Astrocyte (in vitro differentiated cells and primary cell): Measurements from ENCODE around the gene CYB5B. TPM values are rescaled to one million over a fixed set of nuclear protein-coding genes. Genes with fewer than 3 reads are reported as not detected.

Source experiments
- DNase-seq: peaks from one replicate; pipeline ENCODE4 v3.0.0-alpha.2; 2010; ENCODE audit warnings: low read depth
- FAIRE-seq: peaks from 2 replicates; lab custom pipeline; 2011; peaks lifted over from hg19 to GRCh38; lab: Jason Lieb, UNC
- H2AFZ ChIP-seq: 2 replicates; pipeline ENCODE4 v1.6.0; 2012; ENCODE audit warnings: low read depth, low read length, inconsistent platforms
- H3K27ac ChIP-seq: 2 replicates; pipeline ENCODE4 v1.5.1; 2011; ENCODE audit warnings: low read depth, low read length, inconsistent platforms
- H3K27me3 ChIP-seq: 2 replicates; pipeline ENCODE4 v1.6.0; 2011; ENCODE audit warnings: low read length, inconsistent platforms; ENCODE audit not compliant: insufficient read depth
- H3K36me3 ChIP-seq: 2 replicates; pipeline ENCODE4 v1.5.1; 2011; ENCODE audit warnings: low read length, inconsistent platforms; ENCODE audit not compliant: insufficient read depth
- H3K4me1 ChIP-seq: 2 replicates; pipeline ENCODE4 v1.5.1; 2011; ENCODE audit warnings: low read length, inconsistent platforms; ENCODE audit not compliant: insufficient read depth
- H3K4me2 ChIP-seq: 2 replicates; pipeline ENCODE4 v1.6.0; 2012; ENCODE audit warnings: low read length, inconsistent platforms
- H3K4me3 ChIP-seq: 2 replicates; pipeline ENCODE4 v1.5.1; 2011; ENCODE audit warnings: low read depth, mild to moderate bottlenecking, low read length, inconsistent platforms; ENCODE audit not compliant: insufficient read depth
- H3K79me2 ChIP-seq: 2 replicates; pipeline ENCODE4 v1.6.0; 2012; ENCODE audit warnings: mild to moderate bottlenecking, low read length, inconsistent platforms; ENCODE audit not compliant: insufficient read depth
- H3K9ac ChIP-seq: 2 replicates; pipeline ENCODE4 v1.6.0; 2012; ENCODE audit warnings: mild to moderate bottlenecking, low read length, inconsistent platforms
- H3K9me3 ChIP-seq: 2 replicates; pipeline ENCODE4 v1.5.1; 2012; ENCODE audit warnings: low read depth, mild to moderate bottlenecking, low read length, inconsistent platforms; ENCODE audit not compliant: insufficient read depth
- H4K20me1 ChIP-seq: 2 replicates; pipeline ENCODE4 v1.6.0; 2012; ENCODE audit warnings: low read length, inconsistent platforms; ENCODE audit not compliant: insufficient read depth
- H3K27ac Mint-ChIP-seq: one replicate; pipeline ENCODE4 v1.8.0; 2021; ENCODE audit warnings: mild to moderate bottlenecking, mixed read lengths; ENCODE audit not compliant: unreplicated experiment
- H3K27me3 Mint-ChIP-seq: one replicate; pipeline ENCODE4 v1.8.0; 2021; ENCODE audit warnings: low read depth, mixed read lengths; ENCODE audit not compliant: unreplicated experiment
- H3K36me3 Mint-ChIP-seq: one replicate; pipeline ENCODE4 v1.8.0; 2021; ENCODE audit warnings: low read depth, mixed read lengths; ENCODE audit not compliant: unreplicated experiment
- H3K4me1 Mint-ChIP-seq: one replicate; pipeline ENCODE4 v1.8.0; 2021; ENCODE audit warnings: low read depth, mixed read lengths; ENCODE audit not compliant: unreplicated experiment
- H3K4me3 Mint-ChIP-seq: one replicate; pipeline ENCODE4 v1.8.0; 2021; ENCODE audit warnings: mild to moderate bottlenecking, moderate library complexity, mixed read lengths; ENCODE audit not compliant: unreplicated experiment
- H3K9me3 Mint-ChIP-seq: one replicate; pipeline ENCODE4 v1.8.0; 2021; ENCODE audit warnings: mild to moderate bottlenecking, mixed read lengths; ENCODE audit not compliant: unreplicated experiment
- EZH2 ChIP-seq: IDR thresholded peaks from 2 replicates; pipeline ENCODE4 v1.6.1; 2012; ENCODE audit warnings: mild to moderate bottlenecking, low read length, inconsistent platforms; ENCODE audit not compliant: insufficient read depth
- total RNA-seq: library from RNA; stranded (reverse); gene quantifications from 2 replicates; pipeline ENCODE4 v1.2.1, GENCODE V29; 2021
- TF ChIP-seq, protein P1 (sequence below): IDR thresholded peaks from 2 replicates; pipeline ENCODE4 v1.5.1; 2011; ENCODE audit warnings: low read depth, mild to moderate bottlenecking, inconsistent platforms, low read length, moderate library complexity; ENCODE audit not compliant: insufficient read depth

CYB5B gene
- total RNA-seq, 1 donor from 2014 or later = 149 TPM

DNA sequence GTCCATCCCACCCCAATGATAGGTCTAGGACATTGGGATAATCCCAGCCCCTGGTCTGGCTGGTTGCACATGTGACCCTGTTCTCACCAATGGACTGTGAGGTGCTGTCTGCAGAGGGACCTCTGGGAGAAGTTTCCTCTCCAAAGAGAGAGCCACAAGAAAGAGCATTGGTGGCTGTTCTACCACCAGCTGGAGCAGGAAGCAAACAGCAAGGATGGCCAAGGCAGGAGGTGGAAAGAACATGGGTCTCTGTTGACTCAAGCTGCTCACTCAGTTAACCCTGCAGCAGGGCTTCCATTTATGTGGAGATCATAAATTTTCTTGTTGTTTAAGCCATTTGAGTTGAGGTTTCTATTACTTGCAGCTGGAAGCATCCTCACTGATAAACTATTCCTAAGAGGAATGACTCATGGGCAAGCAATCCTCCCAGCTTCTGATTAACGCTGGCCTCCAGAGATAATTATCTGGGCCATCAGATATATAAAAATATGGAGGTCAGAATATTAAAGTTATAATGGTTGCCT, 52.6 kb downstream of the CYB5B start:
- Histone ChIP-seq H3K27me3 (no peaks in the 10 kb centered on the region), H3K4me1 (peaks cover 14% of the 10 kb centered on the region), H4K20me1 (no peaks in the 10 kb centered on the region), H3K9me3 (no peaks in the 10 kb centered on the region), H3K4me3 (no peak overlapping the region), H2AFZ (no peak overlapping the region), H3K36me3 (no peaks in the 10 kb centered on the region), H3K4me2 (peak overlapping the region; percentile 31), H3K27ac (no peak overlapping the region), H3K79me2 (no peaks in the 10 kb centered on the region), H3K9ac (no peak overlapping the region)
- peak; percentile 90 for DNase-seq
- Mint-ChIP-seq H3K27ac (peak overlapping the region; percentile 92), H3K27me3 (no peaks in the 10 kb centered on the region), H3K4me3 (peak overlapping the region; percentile 8), H3K36me3 (peaks cover 6% of the 10 kb centered on the region), H3K4me1 (peaks cover 7% of the 10 kb centered on the region), H3K9me3 (peaks cover 3% of the 10 kb centered on the region)
- TF ChIP-seq, protein P1, sequence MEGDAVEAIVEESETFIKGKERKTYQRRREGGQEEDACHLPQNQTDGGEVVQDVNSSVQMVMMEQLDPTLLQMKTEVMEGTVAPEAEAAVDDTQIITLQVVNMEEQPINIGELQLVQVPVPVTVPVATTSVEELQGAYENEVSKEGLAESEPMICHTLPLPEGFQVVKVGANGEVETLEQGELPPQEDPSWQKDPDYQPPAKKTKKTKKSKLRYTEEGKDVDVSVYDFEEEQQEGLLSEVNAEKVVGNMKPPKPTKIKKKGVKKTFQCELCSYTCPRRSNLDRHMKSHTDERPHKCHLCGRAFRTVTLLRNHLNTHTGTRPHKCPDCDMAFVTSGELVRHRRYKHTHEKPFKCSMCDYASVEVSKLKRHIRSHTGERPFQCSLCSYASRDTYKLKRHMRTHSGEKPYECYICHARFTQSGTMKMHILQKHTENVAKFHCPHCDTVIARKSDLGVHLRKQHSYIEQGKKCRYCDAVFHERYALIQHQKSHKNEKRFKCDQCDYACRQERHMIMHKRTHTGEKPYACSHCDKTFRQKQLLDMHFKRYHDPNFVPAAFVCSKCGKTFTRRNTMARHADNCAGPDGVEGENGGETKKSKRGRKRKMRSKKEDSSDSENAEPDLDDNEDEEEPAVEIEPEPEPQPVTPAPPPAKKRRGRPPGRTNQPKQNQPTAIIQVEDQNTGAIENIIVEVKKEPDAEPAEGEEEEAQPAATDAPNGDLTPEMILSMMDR = no peak
- TF ChIP-seq EZH2 = no peak
- peak; percentile 17 for FAIRE-seq

DNA sequence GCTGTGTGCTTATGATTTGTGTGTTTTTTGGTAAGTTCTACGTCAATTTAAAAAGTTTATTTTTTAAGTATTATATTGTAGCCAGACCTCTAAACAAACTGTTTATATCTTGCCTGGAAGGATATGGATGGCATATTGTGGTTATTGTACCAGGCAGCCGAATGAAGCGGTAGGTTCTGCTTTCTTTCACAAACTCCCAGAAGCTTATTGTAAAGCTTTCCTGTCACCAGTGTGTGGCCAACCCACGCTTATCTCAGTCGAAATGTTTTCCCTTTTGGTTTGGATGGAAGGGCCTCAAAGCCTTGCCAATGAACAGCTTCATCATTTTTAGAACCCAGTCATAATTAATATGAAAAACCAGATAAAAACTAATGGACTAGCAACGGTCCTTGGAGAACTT, 53.1 kb downstream of the CYB5B start:
- peak overlapping the region; percentile 31 for H3K4me2 ChIP-seq
- no peaks in the 10 kb centered on the region for H3K27me3 ChIP-seq
- no peak overlapping the region for H2AFZ ChIP-seq
- Mint-ChIP-seq H3K36me3 (peaks cover 6% of the 10 kb centered on the region), H3K4me1 (peaks cover 7% of the 10 kb centered on the region), H3K9me3 (peaks cover 3% of the 10 kb centered on the region), H3K27ac (peak overlapping the region; percentile 92), H3K4me3 (no peak overlapping the region), H3K27me3 (no peaks in the 10 kb centered on the region)
- H3K27ac ChIP-seq = no peak overlapping the region
- no peak for TF ChIP-seq EZH2
- TF ChIP-seq, protein P1 = no peak
- H3K9ac ChIP-seq = no peak overlapping the region
- H4K20me1 ChIP-seq = no peaks in the 10 kb centered on the region
- H3K36me3 ChIP-seq = no peaks in the 10 kb centered on the region
- FAIRE-seq (no peak), DNase-seq (peak; percentile 20)
- no peaks in the 10 kb centered on the region for H3K79me2 ChIP-seq
- H3K4me3 ChIP-seq = no peak overlapping the region
- no peaks in the 10 kb centered on the region for H3K9me3 ChIP-seq
- H3K4me1 ChIP-seq = peaks cover 20% of the 10 kb centered on the region

DNA sequence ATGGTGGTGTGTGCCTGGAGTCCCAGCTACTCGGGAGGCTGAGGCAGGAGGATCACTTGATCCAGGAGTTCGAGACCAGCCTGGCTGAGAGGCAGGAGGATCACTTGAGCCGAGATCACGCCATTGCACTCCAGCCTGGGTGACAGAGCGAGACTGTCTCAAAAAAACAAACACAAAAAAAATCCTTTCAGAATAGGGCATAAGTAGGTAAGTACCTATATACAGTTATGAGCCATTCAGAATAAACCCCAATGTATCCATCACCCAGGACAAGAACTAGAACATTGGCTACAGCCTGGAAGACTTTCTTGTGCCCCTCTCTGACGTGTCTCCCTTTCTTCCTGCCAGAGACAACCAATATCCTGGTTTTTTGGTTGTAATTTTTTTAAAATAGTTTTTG, 54.3 kb downstream of the CYB5B start:
- Mint-ChIP-seq H3K27me3 (no peaks in the 10 kb centered on the region), H3K4me1 (peaks cover 7% of the 10 kb centered on the region), H3K36me3 (peaks cover 5% of the 10 kb centered on the region), H3K9me3 (peaks cover 3% of the 10 kb centered on the region), H3K27ac (no peak overlapping the region), H3K4me3 (no peak overlapping the region)
- H2AFZ ChIP-seq = no peak overlapping the region
- no peaks in the 10 kb centered on the region for H3K36me3 ChIP-seq
- DNase-seq (no peak), FAIRE-seq (no peak)
- TF ChIP-seq, protein P1 = no peak
- no peak for TF ChIP-seq EZH2
- peaks cover 23% of the 10 kb centered on the region for H3K4me1 ChIP-seq
- no peaks in the 10 kb centered on the region for H3K79me2 ChIP-seq
- H4K20me1 ChIP-seq = no peaks in the 10 kb centered on the region
- H3K27me3 ChIP-seq = no peaks in the 10 kb centered on the region
- no peaks in the 10 kb centered on the region for H3K9me3 ChIP-seq
- no peak overlapping the region for H3K27ac ChIP-seq
- no peak overlapping the region for H3K9ac ChIP-seq
- H3K4me2 ChIP-seq = no peak overlapping the region
- H3K4me3 ChIP-seq = no peak overlapping the region
